ENCODE data around the gene LUC7L2.

LUC7L2 gene

DNA sequence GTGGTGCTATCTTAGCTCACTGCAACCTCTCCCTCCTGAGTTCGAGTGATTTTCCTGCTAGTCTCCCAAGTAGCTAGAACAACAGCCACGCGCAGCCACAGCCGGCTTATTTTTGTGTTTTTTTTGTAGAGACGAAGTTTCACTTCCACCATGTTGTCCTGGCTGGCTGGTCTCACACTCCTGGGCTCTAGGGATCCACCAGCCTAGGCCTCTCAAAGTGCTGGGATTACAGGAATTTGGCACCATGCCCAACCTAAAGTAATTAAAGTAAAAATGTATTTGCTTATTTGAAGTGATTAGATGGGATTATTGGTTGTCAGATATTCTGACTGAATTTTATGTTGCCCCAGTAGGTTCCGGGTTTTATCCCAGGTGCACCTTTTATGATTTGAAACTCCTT lies 22.7 kb downstream of the LUC7L2 start:
- TF ChIP-seq, protein P1, sequence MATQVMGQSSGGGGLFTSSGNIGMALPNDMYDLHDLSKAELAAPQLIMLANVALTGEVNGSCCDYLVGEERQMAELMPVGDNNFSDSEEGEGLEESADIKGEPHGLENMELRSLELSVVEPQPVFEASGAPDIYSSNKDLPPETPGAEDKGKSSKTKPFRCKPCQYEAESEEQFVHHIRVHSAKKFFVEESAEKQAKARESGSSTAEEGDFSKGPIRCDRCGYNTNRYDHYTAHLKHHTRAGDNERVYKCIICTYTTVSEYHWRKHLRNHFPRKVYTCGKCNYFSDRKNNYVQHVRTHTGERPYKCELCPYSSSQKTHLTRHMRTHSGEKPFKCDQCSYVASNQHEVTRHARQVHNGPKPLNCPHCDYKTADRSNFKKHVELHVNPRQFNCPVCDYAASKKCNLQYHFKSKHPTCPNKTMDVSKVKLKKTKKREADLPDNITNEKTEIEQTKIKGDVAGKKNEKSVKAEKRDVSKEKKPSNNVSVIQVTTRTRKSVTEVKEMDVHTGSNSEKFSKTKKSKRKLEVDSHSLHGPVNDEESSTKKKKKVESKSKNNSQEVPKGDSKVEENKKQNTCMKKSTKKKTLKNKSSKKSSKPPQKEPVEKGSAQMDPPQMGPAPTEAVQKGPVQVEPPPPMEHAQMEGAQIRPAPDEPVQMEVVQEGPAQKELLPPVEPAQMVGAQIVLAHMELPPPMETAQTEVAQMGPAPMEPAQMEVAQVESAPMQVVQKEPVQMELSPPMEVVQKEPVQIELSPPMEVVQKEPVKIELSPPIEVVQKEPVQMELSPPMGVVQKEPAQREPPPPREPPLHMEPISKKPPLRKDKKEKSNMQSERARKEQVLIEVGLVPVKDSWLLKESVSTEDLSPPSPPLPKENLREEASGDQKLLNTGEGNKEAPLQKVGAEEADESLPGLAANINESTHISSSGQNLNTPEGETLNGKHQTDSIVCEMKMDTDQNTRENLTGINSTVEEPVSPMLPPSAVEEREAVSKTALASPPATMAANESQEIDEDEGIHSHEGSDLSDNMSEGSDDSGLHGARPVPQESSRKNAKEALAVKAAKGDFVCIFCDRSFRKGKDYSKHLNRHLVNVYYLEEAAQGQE (IDR thresholded peaks at IDR 0.05; ENCODE audit: insufficient read depth in 1 of 2, low read depth in 2 of 2, low read length in 2 of 2): no peak
- TF ChIP-seq TAF1 (IDR thresholded peaks at IDR 0.05; ENCODE audit: borderline replicate concordance, insufficient read depth, low read length): no peak
- no peak for TF ChIP-seq FOXP2 (optimal IDR thresholded peaks at IDR 0.05; ENCODE audit: borderline replicate concordance, extremely low read depth, extremely low read length, insufficient read depth)

DNA sequence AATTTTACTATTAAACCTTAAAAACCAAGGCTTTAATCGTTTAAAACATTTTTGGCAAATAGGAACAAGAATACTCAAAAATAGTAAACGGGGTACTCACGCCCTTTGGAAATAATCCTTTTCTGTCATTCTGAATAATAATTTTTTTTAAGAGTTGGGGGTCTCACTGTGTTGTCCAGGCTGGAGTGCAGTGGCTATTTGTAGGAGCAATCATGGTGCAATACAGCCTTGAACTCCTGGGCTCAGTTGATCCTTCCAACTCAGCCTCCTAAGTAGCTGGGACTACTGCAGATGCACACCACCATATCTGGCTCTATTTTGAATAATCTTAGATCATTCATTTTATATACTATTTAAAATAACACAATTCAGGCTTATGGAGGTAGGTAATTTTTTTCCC lies 24.9 kb downstream of the LUC7L2 start:
- TF ChIP-seq, protein P1 (IDR thresholded peaks at IDR 0.05; ENCODE audit: insufficient read depth in 1 of 2, low read depth in 2 of 2, low read length in 2 of 2): no peak
- no peak for TF ChIP-seq SIN3A (IDR thresholded peaks at IDR 0.05; ENCODE audit: borderline replicate concordance, insufficient read depth, low read length)
- no peak for TF ChIP-seq POLR2AphosphoS5 (IDR thresholded peaks at IDR 0.05; ENCODE audit: low read depth, low read length)
- no peak for TF ChIP-seq TAF1 (IDR thresholded peaks at IDR 0.05; ENCODE audit: borderline replicate concordance, insufficient read depth, low read length)
- TF ChIP-seq FOXP2 (optimal IDR thresholded peaks at IDR 0.05; ENCODE audit: borderline replicate concordance, extremely low read depth, extremely low read length, insufficient read depth): no peak

- TF ChIP-seq FOXP2 (optimal IDR thresholded peaks at IDR 0.05; ENCODE audit: borderline replicate concordance, extremely low read depth, extremely low read length, insufficient read depth): no peak
- no peak for TF ChIP-seq TAF1 (IDR thresholded peaks at IDR 0.05; ENCODE audit: borderline replicate concordance, insufficient read depth, low read length)
- no peak for TF ChIP-seq SIN3A (IDR thresholded peaks at IDR 0.05; ENCODE audit: borderline replicate concordance, insufficient read depth, low read length)
- no peak for TF ChIP-seq POLR2AphosphoS5 (IDR thresholded peaks at IDR 0.05; ENCODE audit: low read depth, low read length)
- TF ChIP-seq, protein P1 (IDR thresholded peaks at IDR 0.05; ENCODE audit: insufficient read depth in 1 of 2, low read depth in 2 of 2, low read length in 2 of 2): no peak
Measured at GRCh38 chr7:139387594-139387993, 27.9 kb downstream of the LUC7L2 start.

GRCh38 chr7:139389091-139389490 lies 29.4 kb downstream of the LUC7L2 start:
- TF ChIP-seq, protein P1 (IDR thresholded peaks at IDR 0.05; ENCODE audit: insufficient read depth in 1 of 2, low read depth in 2 of 2, low read length in 2 of 2): no peak
- no peak for TF ChIP-seq POLR2AphosphoS5 (IDR thresholded peaks at IDR 0.05; ENCODE audit: low read depth, low read length)
- no peak for TF ChIP-seq FOXP2 (optimal IDR thresholded peaks at IDR 0.05; ENCODE audit: borderline replicate concordance, extremely low read depth, extremely low read length, insufficient read depth)
- no peak for TF ChIP-seq TAF1 (IDR thresholded peaks at IDR 0.05; ENCODE audit: borderline replicate concordance, insufficient read depth, low read length)
- TF ChIP-seq SIN3A (IDR thresholded peaks at IDR 0.05; ENCODE audit: borderline replicate concordance, insufficient read depth, low read length): no peak

DNA sequence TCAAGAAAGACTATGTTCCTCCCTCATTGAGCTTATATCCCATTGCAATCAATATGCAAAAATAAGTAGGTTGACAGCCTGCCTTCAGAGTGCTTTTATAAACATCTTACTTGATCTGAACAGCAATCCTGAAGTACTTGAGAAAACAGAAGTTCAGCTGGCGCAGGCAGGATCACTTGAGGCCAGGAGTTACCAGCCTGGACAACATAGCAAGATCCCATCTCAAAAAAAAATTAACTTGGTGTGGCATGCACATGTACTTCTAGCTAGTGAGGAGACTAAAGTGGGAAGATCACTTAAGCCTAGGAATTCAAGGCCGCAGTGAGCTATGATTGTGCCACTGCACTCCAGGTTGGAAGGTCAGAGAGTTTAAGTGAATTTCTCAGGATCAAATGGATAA lies 30.1 kb downstream of the LUC7L2 start:
- TF ChIP-seq, protein P1 (IDR thresholded peaks at IDR 0.05; ENCODE audit: insufficient read depth in 1 of 2, low read depth in 2 of 2, low read length in 2 of 2): no peak
- TF ChIP-seq TAF1 (IDR thresholded peaks at IDR 0.05; ENCODE audit: borderline replicate concordance, insufficient read depth, low read length) (no peak), POLR2AphosphoS5 (IDR thresholded peaks at IDR 0.05; ENCODE audit: low read depth, low read length) (no peak), SIN3A (IDR thresholded peaks at IDR 0.05; ENCODE audit: borderline replicate concordance, insufficient read depth, low read length) (no peak), FOXP2 (optimal IDR thresholded peaks at IDR 0.05; ENCODE audit: borderline replicate concordance, extremely low read depth, extremely low read length, insufficient read depth) (no peak)
